GM12878 (cell line): Measurements from ENCODE around the gene HUNK. TPM values are rescaled to one million over a fixed set of nuclear protein-coding genes. Genes with fewer than 3 reads are reported as not detected.

Experiments
- ATAC-seq: fragments of 200-7000 bp; cut with Tn5 transposase; 3 replicates; pipeline ENCODE4 v1.9.1; 2020; ENCODE audit warnings: mild to moderate bottlenecking, moderate library complexity
- BruUV-seq: library from RNA; stranded (reverse); fragments of 400-500 nt; replicated peaks from 2 replicates; lab custom pipeline; 2021; lab: Mats Ljungman, UMichigan
- CTCF ChIA-PET: fragments of 300-600 bp; sonication (Branson Sonifier 250); formaldehyde crosslinking; extraction: SDS; loops from one replicate; lab custom pipeline; 2021; ENCODE audit warnings: inconsistent platforms; lab: Yijun Ruan, JAX
- POLR2A ChIA-PET: fragments of 350-600 bp; formaldehyde crosslinking; extraction: SDS; loops from one replicate; lab custom pipeline; 2021; ENCODE audit warnings: inconsistent platforms; lab: Charles Lee
- RAD21 ChIA-PET: fragments of 300-600 bp; sonication (Branson Sonifier 250); formaldehyde crosslinking; loops from one replicate; lab custom pipeline; 2023; ENCODE audit warnings: antibody characterized with exemption; ENCODE audit not compliant: unreplicated experiment; lab: Charles Lee
- SMC1A ChIA-PET: fragments of 300-600 bp; sonication (Branson Sonifier 250); formaldehyde crosslinking; loops from one replicate; lab custom pipeline; 2023; ENCODE audit not compliant: unreplicated experiment, uncharacterized antibody; lab: Charles Lee
- DNase-seq: peaks from one replicate; pipeline ENCODE4 v3.0.0-alpha.2; 2011; ENCODE audit warnings: low read depth, low spot score
- FAIRE-seq: peaks from 3 replicates; lab custom pipeline; 2011; peaks lifted over from hg19 to GRCh38; lab: Jason Lieb, UNC
- H2AFZ ChIP-seq: 2 replicates; pipeline ENCODE4 v1.6.0; 2011; ENCODE audit warnings: low read depth, low read length, control low read depth; ENCODE audit not compliant: control insufficient read depth
- H3K27ac ChIP-seq: 2 replicates; pipeline ENCODE4 v1.5.1; 2011; ENCODE audit warnings: control low read depth; ENCODE audit not compliant: control insufficient read depth, insufficient read depth
- H3K27me3 ChIP-seq, 2 experiments: replicated peaks in 1 of 2; 2 replicates each; pipeline versions ENCODE4 v1.6.0 to v1.6.1; 2011; ENCODE audit warnings: low read length in 1 of 2; ENCODE audit not compliant: control insufficient read depth in 2 of 2, insufficient read depth in 2 of 2
- H3K36me3 ChIP-seq, 2 experiments: 2 replicates each; pipeline ENCODE4 v1.5.1; 2011; ENCODE audit warnings: low read length in 1 of 2; ENCODE audit not compliant: control insufficient read depth in 2 of 2, insufficient read depth in 2 of 2
- H3K4me1 ChIP-seq: 2 replicates; pipeline ENCODE4 v1.6.1; 2011; ENCODE audit warnings: mild to moderate bottlenecking, low read length, moderate library complexity, mixed read lengths; ENCODE audit not compliant: control insufficient read depth, insufficient read depth
- H3K4me2 ChIP-seq: 2 replicates; pipeline ENCODE4 v1.6.0; 2011; ENCODE audit warnings: control low read depth; ENCODE audit not compliant: control insufficient read depth, insufficient read depth
- H3K4me3 ChIP-seq: fragments of 200-600 bp; sonication (generic); 2 replicates; pipeline ENCODE4 v1.5.1; 2016
- H3K79me2 ChIP-seq: 2 replicates; pipeline ENCODE4 v1.6.0; 2011; ENCODE audit warnings: low read length; ENCODE audit not compliant: control insufficient read depth, insufficient read depth
- H3K9ac ChIP-seq: 2 replicates; pipeline ENCODE4 v1.8.0; 2011; ENCODE audit warnings: low read length, control low read depth, mixed read lengths; ENCODE audit not compliant: control insufficient read depth, insufficient read depth
- H3K9me3 ChIP-seq: replicated peaks from 3 replicates; pipeline ENCODE4 v1.5.1; 2011; ENCODE audit warnings: mild to moderate bottlenecking, low read length; ENCODE audit not compliant: control insufficient read depth, insufficient read depth
- H4K20me1 ChIP-seq: 2 replicates; pipeline ENCODE4 v1.6.0; 2011; ENCODE audit not compliant: control insufficient read depth, insufficient read depth
- BRCA1 ChIP-seq: IDR thresholded peaks from 2 replicates; pipeline ENCODE4 v1.6.1; 2011; ENCODE audit warnings: low read depth, low read length, improper control_type of control experiment
- IRF4 ChIP-seq: IDR thresholded peaks from 2 replicates; pipeline ENCODE4 v1.6.1; 2011; ENCODE audit warnings: low read depth, low read length
- NR2F1 ChIP-seq: fragments of 450-650 bp; conservative IDR thresholded peaks from 2 replicates; pipeline ENCODE4 v1.6.1; 2017; ENCODE audit warnings: mild to moderate bottlenecking
- RUNX3 ChIP-seq: IDR thresholded peaks from 2 replicates; pipeline ENCODE4 v1.6.1; 2012; ENCODE audit warnings: low read length, inconsistent platforms
- SIX5 ChIP-seq: IDR thresholded peaks from 2 replicates; pipeline ENCODE4 v1.6.1; 2011; ENCODE audit warnings: mild to moderate bottlenecking, low read depth, low read length, moderate library complexity; ENCODE audit not compliant: severe bottlenecking
- SMARCA5 ChIP-seq: fragments of 450-650 bp; IDR thresholded peaks from 2 replicates; pipeline ENCODE4 v1.6.1; 2017; ENCODE audit warnings: mild to moderate bottlenecking
- WGBS: methylation state at CpG from one replicate; pipeline ENCODE4 v1.1.6; 2016; ENCODE audit warnings: low lambda C conversion rate; ENCODE audit not compliant: insufficient replicate concordance, insufficient coverage; ENCODE audit errors: missing lambda C conversion rate; 5-methylcytosine and 5-hydroxymethylcytosine counted together
- in situ Hi-C: fragments of 300-500 bp; cut with MboI; formaldehyde crosslinking; loops from 9 replicates; pipeline ENCODE4 v1.14.3; 2018; ENCODE audit warnings: mixed read lengths
- intact Hi-C: fragments of 100-400 bp; cut with micrococcal nuclease; formaldehyde crosslinking; loops from one replicate; pipeline ENCODE4 v1.14.2; 2022; ENCODE audit not compliant: unreplicated experiment
- polyA plus RNA-seq, 11 experiments: library from polyadenylated mRNA; depleted of rRNA in 4 of 11; unstranded in 6 of 11; stranded (reverse) in 5 of 11; fragments of >200 nt; fragmentation: Nextera tagmentation in 4 of 11; fragmentation: Illumina TruSeq in 1 of 11; extraction: Ambion mirVana in 4 of 11; extraction: Trizol in 1 of 11; gene quantifications; 1 replicate in 1 of 11; 2 replicates in 10 of 11; pipeline versions ENCODE4 v1.2.1 to v1.2.3, GENCODE V29; 2011 to 2016; ENCODE audit warnings: inconsistent platforms in 2 of 11, missing spikeins in 2 of 11, low read depth in 1 of 11
- total RNA-seq, 4 experiments: library from RNA; depleted of rRNA in 3 of 4; stranded (reverse); fragments of >200 nt in 3 of 4; fragmentation: Illumina TruSeq in 1 of 4; extraction: Trizol in 1 of 4; gene quantifications; 2 replicates each; pipeline versions ENCODE4 v1.2.1 to v1.2.3, GENCODE V29; 2013 to 2021
- TF ChIP-seq, protein P1 (sequence below): fragments of 450-650 bp; IDR thresholded peaks from 2 replicates; pipeline ENCODE4 v1.6.1; 2014; ENCODE audit warnings: mild to moderate bottlenecking
- TF ChIP-seq, protein P2 (sequence below): IDR thresholded peaks from 2 replicates; pipeline ENCODE4 v1.6.1; 2012; ENCODE audit warnings: low read length, inconsistent platforms
- TF ChIP-seq, protein P3 (sequence below): fragments of 150-350 bp; IDR thresholded peaks from 2 replicates; pipeline ENCODE4 v1.6.1; 2014; ENCODE audit warnings: mild to moderate bottlenecking, low read depth, low read length
- TF ChIP-seq, protein P4 (sequence below): fragments of 450-650 bp; formaldehyde crosslinking; IDR thresholded peaks from 2 replicates; pipeline ENCODE4 v1.4.0; 2020; ENCODE audit warnings: mild to moderate bottlenecking, moderate library complexity
- TF ChIP-seq, protein P5 (sequence below): IDR thresholded peaks from 2 replicates; pipeline ENCODE4 v1.6.1; 2011; ENCODE audit warnings: borderline replicate concordance, low read depth, mild to moderate bottlenecking, moderate library complexity, mixed read lengths, low read length; ENCODE audit not compliant: insufficient read depth; ENCODE audit errors: extremely low read length
- TF ChIP-seq, protein P6 (sequence below): IDR thresholded peaks from 2 replicates; pipeline ENCODE4 v1.6.1; 2011; ENCODE audit warnings: mild to moderate bottlenecking, low read depth, low read length, moderate library complexity; ENCODE audit not compliant: insufficient replicate concordance

Gene HUNK
- total and polyA plus RNA-seq, 10 of the 15 experiments (the other 5 are each of a cell fraction or from before 2014, with no cell fraction given) = under 0.01 to 0.14 (median 0.03) TPM; not detected in 7

DNA sequence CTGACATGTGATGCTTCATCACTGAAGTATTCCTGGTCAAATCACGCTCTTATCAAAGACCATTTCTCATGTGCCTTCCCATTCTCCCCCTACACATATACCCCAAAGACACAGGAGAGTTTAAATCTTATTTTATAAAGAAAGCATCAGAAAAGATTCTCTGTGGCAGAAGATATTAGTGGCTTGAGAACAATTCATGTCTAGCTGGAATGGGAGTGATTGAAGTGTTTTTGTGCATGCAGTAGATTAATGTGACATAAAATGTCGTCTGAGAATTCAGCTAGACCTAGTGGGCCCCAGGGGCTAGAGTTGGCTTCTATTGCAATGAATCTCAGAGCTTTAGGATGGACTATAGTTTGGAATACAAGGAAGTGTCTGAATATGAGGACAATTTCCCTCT is 163.9 kb downstream of the HUNK start:
- Histone ChIP-seq H3K27ac (no peak overlapping the region), H3K27me3 (no peaks in the 10 kb centered on the region), H3K4me3 (no peak overlapping the region), H3K79me2 (no peaks in the 10 kb centered on the region), H2AFZ (no peak overlapping the region), H3K9ac (no peak overlapping the region), H4K20me1 (no peaks in the 10 kb centered on the region), H3K4me1 (no peaks in the 10 kb centered on the region), H3K36me3 (no peaks in the 10 kb centered on the region), H3K4me2 (no peak overlapping the region), H3K9me3 (no peaks in the 10 kb centered on the region)
- no peak for DNase-seq
- TF ChIP-seq, protein P1, sequence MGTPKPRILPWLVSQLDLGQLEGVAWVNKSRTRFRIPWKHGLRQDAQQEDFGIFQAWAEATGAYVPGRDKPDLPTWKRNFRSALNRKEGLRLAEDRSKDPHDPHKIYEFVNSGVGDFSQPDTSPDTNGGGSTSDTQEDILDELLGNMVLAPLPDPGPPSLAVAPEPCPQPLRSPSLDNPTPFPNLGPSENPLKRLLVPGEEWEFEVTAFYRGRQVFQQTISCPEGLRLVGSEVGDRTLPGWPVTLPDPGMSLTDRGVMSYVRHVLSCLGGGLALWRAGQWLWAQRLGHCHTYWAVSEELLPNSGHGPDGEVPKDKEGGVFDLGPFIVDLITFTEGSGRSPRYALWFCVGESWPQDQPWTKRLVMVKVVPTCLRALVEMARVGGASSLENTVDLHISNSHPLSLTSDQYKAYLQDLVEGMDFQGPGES = no peak
- no peak for TF ChIP-seq SIX5
- no peak for TF ChIP-seq NR2F1
- TF ChIP-seq, protein P2, sequence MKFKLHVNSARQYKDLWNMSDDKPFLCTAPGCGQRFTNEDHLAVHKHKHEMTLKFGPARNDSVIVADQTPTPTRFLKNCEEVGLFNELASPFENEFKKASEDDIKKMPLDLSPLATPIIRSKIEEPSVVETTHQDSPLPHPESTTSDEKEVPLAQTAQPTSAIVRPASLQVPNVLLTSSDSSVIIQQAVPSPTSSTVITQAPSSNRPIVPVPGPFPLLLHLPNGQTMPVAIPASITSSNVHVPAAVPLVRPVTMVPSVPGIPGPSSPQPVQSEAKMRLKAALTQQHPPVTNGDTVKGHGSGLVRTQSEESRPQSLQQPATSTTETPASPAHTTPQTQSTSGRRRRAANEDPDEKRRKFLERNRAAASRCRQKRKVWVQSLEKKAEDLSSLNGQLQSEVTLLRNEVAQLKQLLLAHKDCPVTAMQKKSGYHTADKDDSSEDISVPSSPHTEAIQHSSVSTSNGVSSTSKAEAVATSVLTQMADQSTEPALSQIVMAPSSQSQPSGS = no peak
- TF ChIP-seq, protein P3, sequence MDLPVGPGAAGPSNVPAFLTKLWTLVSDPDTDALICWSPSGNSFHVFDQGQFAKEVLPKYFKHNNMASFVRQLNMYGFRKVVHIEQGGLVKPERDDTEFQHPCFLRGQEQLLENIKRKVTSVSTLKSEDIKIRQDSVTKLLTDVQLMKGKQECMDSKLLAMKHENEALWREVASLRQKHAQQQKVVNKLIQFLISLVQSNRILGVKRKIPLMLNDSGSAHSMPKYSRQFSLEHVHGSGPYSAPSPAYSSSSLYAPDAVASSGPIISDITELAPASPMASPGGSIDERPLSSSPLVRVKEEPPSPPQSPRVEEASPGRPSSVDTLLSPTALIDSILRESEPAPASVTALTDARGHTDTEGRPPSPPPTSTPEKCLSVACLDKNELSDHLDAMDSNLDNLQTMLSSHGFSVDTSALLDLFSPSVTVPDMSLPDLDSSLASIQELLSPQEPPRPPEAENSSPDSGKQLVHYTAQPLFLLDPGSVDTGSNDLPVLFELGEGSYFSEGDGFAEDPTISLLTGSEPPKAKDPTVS = no peak
- TF ChIP-seq, protein P4, sequence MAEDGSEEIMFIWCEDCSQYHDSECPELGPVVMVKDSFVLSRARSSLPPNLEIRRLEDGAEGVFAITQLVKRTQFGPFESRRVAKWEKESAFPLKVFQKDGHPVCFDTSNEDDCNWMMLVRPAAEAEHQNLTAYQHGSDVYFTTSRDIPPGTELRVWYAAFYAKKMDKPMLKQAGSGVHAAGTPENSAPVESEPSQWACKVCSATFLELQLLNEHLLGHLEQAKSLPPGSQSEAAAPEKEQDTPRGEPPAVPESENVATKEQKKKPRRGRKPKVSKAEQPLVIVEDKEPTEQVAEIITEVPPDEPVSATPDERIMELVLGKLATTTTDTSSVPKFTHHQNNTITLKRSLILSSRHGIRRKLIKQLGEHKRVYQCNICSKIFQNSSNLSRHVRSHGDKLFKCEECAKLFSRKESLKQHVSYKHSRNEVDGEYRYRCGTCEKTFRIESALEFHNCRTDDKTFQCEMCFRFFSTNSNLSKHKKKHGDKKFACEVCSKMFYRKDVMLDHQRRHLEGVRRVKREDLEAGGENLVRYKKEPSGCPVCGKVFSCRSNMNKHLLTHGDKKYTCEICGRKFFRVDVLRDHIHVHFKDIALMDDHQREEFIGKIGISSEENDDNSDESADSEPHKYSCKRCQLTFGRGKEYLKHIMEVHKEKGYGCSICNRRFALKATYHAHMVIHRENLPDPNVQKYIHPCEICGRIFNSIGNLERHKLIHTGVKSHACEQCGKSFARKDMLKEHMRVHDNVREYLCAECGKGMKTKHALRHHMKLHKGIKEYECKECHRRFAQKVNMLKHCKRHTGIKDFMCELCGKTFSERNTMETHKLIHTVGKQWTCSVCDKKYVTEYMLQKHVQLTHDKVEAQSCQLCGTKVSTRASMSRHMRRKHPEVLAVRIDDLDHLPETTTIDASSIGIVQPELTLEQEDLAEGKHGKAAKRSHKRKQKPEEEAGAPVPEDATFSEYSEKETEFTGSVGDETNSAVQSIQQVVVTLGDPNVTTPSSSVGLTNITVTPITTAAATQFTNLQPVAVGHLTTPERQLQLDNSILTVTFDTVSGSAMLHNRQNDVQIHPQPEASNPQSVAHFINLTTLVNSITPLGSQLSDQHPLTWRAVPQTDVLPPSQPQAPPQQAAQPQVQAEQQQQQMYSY (CRISPR knock-in tag) = no peak
- TF ChIP-seq, protein P5, sequence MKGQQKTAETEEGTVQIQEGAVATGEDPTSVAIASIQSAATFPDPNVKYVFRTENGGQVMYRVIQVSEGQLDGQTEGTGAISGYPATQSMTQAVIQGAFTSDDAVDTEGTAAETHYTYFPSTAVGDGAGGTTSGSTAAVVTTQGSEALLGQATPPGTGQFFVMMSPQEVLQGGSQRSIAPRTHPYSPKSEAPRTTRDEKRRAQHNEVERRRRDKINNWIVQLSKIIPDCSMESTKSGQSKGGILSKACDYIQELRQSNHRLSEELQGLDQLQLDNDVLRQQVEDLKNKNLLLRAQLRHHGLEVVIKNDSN = no peak
- no peak for TF ChIP-seq RUNX3
- TF ChIP-seq BRCA1 = no peak
- TF ChIP-seq, protein P6, sequence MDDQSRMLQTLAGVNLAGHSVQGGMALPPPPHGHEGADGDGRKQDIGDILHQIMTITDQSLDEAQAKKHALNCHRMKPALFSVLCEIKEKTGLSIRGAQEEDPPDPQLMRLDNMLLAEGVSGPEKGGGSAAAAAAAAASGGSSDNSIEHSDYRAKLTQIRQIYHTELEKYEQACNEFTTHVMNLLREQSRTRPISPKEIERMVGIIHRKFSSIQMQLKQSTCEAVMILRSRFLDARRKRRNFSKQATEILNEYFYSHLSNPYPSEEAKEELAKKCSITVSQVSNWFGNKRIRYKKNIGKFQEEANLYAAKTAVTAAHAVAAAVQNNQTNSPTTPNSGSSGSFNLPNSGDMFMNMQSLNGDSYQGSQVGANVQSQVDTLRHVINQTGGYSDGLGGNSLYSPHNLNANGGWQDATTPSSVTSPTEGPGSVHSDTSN = no peak
- TF ChIP-seq IRF4 = no peak
- no peak for TF ChIP-seq SMARCA5
- BruUV-seq = no TSS peak
- ChIA-PET CTCF (no interaction called here), SMC1A (no interaction called here), RAD21 (no interaction called here), POLR2A (no interaction called here)
- no peak for ATAC-seq
- in situ Hi-C loops (no loop called here), intact Hi-C loops (no loop called here)
- FAIRE-seq = no peak
- 0% methylated on average over 2 of the region's 2 CpGs for WGBS
